AG10803 (cell line): ENCODE results near the gene PCSK5.
"Not testable (repeated sequence)": the region's sequence is repeated elsewhere in the genome, so short reads cannot be mapped to it uniquely, and the experiment has no call there.

Experiments
- DNase-seq: peaks from one replicate; pipeline ENCODE4 v3.0.0; 2010; ENCODE audit warnings: low read depth
- H3K4me3 ChIP-seq: 2 replicates; pipeline ENCODE4 v1.5.1; 2011; ENCODE audit warnings: mild to moderate bottlenecking, low read length, control low read depth
- CTCF ChIP-seq: conservative IDR thresholded peaks from 2 replicates; pipeline ENCODE4 v1.5.1; 2011; ENCODE audit warnings: mild to moderate bottlenecking, low read length, control low read depth, inconsistent platforms

PCSK5 gene

GRCh38 chr9:75855509-75855908, 35.0 kb upstream of the PCSK5 start:
- no peak overlapping the region for H3K4me3 ChIP-seq
- DNase-seq, result peak; percentile 8
- peak; percentile 46 for TF ChIP-seq CTCF

GRCh38 chr9:75858497-75859092, 31.9 kb upstream of the PCSK5 start:
- no peak for TF ChIP-seq CTCF
- no peak overlapping the region for H3K4me3 ChIP-seq
- no peak for DNase-seq

GRCh38 chr9:75864266-75864665, 26.2 kb upstream of the PCSK5 start:
- TF ChIP-seq CTCF, result no peak
- no peak overlapping the region for H3K4me3 ChIP-seq

GRCh38 chr9:75866273-75866871, 24.1 kb upstream of the PCSK5 start:
- DNase-seq, result peak; percentile 46
- peak; percentile 82 for TF ChIP-seq CTCF
- no peak overlapping the region for H3K4me3 ChIP-seq

More at GRCh38 chr9:75864266-75864665, 26.2 kb upstream of the PCSK5 start:
- DNase-seq, result no peak

- not testable (repeated sequence) for DNase-seq, H3K4me3 ChIP-seq
These were observed 21.9 kb upstream of the PCSK5 start for GRCh38 chr9:75868526-75868925.

- H3K4me3 ChIP-seq, result no peak overlapping the region
- DNase-seq, result no peak
- TF ChIP-seq CTCF, result no peak
These were observed 21.2 kb upstream of the PCSK5 start for GRCh38 chr9:75869236-75869635.

- no peak for DNase-seq
- H3K4me3 ChIP-seq, result no peak overlapping the region
- TF ChIP-seq CTCF, result no peak
These were observed 20.0 kb upstream of the PCSK5 start for GRCh38 chr9:75870450-75870849.
